ENCODE results near the gene WWTR1. TPM values are rescaled to one million over a fixed set of nuclear protein-coding genes. Genes with fewer than 3 reads are reported as not detected.

Gene WWTR1
- total RNA-seq, 1 experiment from 2014 or later, result 25.5 TPM

DNA sequence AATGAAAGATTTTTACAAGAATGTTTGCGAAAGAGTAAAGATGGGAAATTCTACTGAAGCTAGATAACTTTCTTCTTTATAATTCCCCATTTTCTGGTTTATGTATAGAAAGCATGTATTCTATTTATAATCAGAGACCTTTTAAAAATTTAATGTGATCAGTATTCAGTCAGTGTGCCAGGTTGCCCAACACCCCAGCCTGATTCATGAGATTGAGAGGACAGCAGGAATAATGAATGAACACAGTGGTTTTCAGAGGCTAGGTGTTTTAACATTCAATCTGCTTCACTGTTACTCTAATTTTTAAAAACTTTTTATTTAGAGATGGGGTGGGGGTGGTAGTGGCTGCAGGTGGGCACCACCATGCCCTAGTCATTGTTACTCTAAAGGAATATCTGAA, 4.7 kb downstream of the WWTR1 start (continued):
- no peak for TF ChIP-seq CREB1 (CRISPR knock-in tag; IDR thresholded peaks at IDR 0.05)
- no peak for TF ChIP-seq GRHL2 (CRISPR knock-in tag; IDR thresholded peaks at IDR 0.05; ENCODE audit: insufficient replicate concordance, severe bottlenecking)
- TF ChIP-seq ATF1 (CRISPR knock-in tag; IDR thresholded peaks at IDR 0.05), result no peak
- TF ChIP-seq JUN (CRISPR knock-in tag; IDR thresholded peaks at IDR 0.05), result no peak
- no peak for TF ChIP-seq SP1 (CRISPR knock-in tag; conservative IDR thresholded peaks at IDR 0.05)
- TF ChIP-seq, protein P1, sequence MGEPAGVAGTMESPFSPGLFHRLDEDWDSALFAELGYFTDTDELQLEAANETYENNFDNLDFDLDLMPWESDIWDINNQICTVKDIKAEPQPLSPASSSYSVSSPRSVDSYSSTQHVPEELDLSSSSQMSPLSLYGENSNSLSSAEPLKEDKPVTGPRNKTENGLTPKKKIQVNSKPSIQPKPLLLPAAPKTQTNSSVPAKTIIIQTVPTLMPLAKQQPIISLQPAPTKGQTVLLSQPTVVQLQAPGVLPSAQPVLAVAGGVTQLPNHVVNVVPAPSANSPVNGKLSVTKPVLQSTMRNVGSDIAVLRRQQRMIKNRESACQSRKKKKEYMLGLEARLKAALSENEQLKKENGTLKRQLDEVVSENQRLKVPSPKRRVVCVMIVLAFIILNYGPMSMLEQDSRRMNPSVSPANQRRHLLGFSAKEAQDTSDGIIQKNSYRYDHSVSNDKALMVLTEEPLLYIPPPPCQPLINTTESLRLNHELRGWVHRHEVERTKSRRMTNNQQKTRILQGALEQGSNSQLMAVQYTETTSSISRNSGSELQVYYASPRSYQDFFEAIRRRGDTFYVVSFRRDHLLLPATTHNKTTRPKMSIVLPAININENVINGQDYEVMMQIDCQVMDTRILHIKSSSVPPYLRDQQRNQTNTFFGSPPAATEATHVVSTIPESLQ (CRISPR knock-in tag; IDR thresholded peaks at IDR 0.05), result no peak
- TF ChIP-seq, protein P2, sequence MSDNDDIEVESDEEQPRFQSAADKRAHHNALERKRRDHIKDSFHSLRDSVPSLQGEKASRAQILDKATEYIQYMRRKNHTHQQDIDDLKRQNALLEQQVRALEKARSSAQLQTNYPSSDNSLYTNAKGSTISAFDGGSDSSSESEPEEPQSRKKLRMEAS (CRISPR knock-in tag; IDR thresholded peaks at IDR 0.05), result no peak
- TF ChIP-seq, protein P3, sequence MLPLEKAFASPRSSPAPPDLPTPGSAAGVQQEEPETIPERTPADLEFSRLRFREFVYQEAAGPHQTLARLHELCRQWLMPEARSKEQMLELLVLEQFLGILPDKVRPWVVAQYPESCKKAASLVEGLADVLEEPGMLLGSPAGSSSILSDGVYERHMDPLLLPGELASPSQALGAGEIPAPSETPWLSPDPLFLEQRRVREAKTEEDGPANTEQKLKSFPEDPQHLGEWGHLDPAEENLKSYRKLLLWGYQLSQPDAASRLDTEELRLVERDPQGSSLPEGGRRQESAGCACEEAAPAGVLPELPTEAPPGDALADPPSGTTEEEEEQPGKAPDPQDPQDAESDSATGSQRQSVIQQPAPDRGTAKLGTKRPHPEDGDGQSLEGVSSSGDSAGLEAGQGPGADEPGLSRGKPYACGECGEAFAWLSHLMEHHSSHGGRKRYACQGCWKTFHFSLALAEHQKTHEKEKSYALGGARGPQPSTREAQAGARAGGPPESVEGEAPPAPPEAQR (CRISPR knock-in tag; IDR thresholded peaks at IDR 0.05), result no peak

DNA sequence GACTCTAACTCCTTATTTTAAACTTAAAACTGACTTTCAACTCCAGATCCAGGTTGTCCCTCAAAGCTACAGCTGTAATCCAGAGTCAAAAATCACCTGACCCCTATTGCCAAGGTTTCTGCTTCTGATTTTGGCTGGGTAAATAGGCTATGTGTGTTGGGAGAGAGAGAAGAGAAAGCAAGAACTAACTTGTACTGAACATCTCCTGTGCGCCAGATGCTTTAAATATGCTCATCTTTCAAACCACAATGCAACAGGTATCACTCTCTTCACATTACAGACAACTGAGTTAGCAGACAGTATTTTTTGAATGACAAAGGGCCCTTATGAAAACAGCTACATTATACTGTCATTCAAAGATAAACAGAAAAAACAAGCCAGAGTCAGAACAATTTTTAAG, 7.0 kb downstream of the WWTR1 start:
- Mint-ChIP-seq H3K36me3 (peaks cover 48% of the 10 kb centered on the region), H3K27me3 (ENCODE audit: low read depth) (no peaks in the 10 kb centered on the region), H3K27ac (0 out of 2 replicates have a peak overlapping the region, but pooled peaks have one; percentile 35), H3K4me3 (no peak overlapping the region), H3K4me1 (peaks cover 35% of the 10 kb centered on the region), H3K9me3 (no peaks in the 10 kb centered on the region; the same call in 1 of the 2 replicates)
- DNase-seq (ENCODE audit: low spot score), result no peak
- TF ChIP-seq, protein P4, sequence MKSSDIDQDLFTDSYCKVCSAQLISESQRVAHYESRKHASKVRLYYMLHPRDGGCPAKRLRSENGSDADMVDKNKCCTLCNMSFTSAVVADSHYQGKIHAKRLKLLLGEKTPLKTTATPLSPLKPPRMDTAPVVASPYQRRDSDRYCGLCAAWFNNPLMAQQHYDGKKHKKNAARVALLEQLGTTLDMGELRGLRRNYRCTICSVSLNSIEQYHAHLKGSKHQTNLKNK (CRISPR knock-in tag; IDR thresholded peaks at IDR 0.05), result no peak
- TF ChIP-seq SP1 (CRISPR knock-in tag; conservative IDR thresholded peaks at IDR 0.05) (no peak), NR1H2 (CRISPR knock-in tag; IDR thresholded peaks at IDR 0.05) (no peak), SMAD3 (CRISPR knock-in tag; IDR thresholded peaks at IDR 0.05; ENCODE audit: borderline replicate concordance) (no peak), FOXP1 (CRISPR knock-in tag; IDR thresholded peaks at IDR 0.05; ENCODE audit: borderline replicate concordance) (no peak), FOXK1 (CRISPR knock-in tag; IDR thresholded peaks at IDR 0.05) (no peak), ZNF671 (CRISPR knock-in tag; IDR thresholded peaks at IDR 0.05) (no peak)
- ChIA-PET POLR2A (no interaction called here), CTCF (interaction anchor here (1.1 kb wide), 1 partner anchor 82 kb away, joined by 4 read pairs; no protein-coding TSS in a partner anchor)
- no peak for ATAC-seq

DNA sequence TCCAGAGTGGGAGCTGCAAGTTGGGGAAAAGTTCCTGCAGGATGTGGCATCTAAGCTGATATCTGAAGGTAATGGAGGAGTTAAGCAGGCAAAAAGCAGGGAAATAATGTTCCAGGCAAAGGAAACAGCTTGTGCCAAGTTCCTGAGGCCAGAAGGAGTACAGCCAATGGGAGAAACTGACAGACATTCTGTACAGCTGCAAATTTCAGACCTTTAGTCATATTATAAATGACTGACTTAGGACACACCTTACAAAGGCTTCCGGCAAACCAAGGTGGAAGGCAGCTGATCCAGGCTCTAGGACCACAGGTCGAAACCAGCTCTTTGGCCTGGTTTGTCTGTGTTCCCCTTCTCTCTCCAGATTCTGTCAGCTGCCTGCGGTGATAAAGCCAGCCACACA, 9.3 kb downstream of the WWTR1 start:
- Mint-ChIP-seq H3K27me3 (ENCODE audit: low read depth) (no peaks in the 10 kb centered on the region), H3K4me1 (peaks cover 24% of the 10 kb centered on the region), H3K27ac (no peak overlapping the region), H3K9me3 (no peaks in the 10 kb centered on the region; the same call in 1 of the 2 replicates), H3K4me3 (no peak overlapping the region), H3K36me3 (peaks cover 33% of the 10 kb centered on the region)
- CTCF ChIA-PET, result interaction anchor here (1.2 to 1.9 kb wide), 3 partner anchors 104 to 160 kb away, joined by 3 to 5 read pairs (median 3); partner anchors contain the start of gene COMMD2
- TF ChIP-seq, protein P5, sequence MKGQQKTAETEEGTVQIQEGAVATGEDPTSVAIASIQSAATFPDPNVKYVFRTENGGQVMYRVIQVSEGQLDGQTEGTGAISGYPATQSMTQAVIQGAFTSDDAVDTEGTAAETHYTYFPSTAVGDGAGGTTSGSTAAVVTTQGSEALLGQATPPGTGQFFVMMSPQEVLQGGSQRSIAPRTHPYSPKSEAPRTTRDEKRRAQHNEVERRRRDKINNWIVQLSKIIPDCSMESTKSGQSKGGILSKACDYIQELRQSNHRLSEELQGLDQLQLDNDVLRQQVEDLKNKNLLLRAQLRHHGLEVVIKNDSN (CRISPR knock-in tag; IDR thresholded peaks at IDR 0.05), result no peak
- DNase-seq (ENCODE audit: low spot score) (no peak), ATAC-seq (no peak)
- POLR2A ChIA-PET, result interaction anchor here (1.9 kb wide), 1 partner anchor 10 kb away, joined by 11 read pairs; the partner anchor contains the start of gene WWTR1

DNA sequence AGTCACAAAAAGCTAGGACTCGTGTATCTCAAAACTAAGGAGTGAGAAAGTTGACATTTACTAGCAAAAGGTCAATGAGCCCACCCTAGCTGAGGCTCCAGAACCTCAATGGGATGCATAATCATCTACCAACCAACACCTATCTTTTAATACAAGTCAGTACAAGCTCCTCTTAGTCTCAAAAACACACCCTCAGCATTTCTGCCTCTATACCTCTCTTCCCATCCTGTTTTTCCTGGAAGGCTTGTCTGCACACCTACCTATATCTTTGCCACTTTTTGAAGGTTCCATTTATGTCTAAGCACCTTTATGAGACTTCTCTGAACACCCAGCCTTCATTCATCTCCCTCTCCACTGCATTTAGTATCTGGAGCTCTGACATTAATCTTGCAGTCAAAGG, 10.0 kb downstream of the WWTR1 start:
- ATAC-seq (no peak), DNase-seq (ENCODE audit: low spot score) (no peak)
- CTCF ChIA-PET, result interaction anchor here (0.9 to 1.9 kb wide), 3 partner anchors 79 to 117 kb away, joined by 3 to 5 read pairs (median 4); partner anchors contain the start of gene COMMD2
- POLR2A ChIA-PET, result interaction anchor here (0.8 kb wide), 1 partner anchor 10 kb away, joined by 4 read pairs; the partner anchor contains the start of gene WWTR1
- Mint-ChIP-seq H3K36me3 (peaks cover 31% of the 10 kb centered on the region), H3K27me3 (ENCODE audit: low read depth) (no peaks in the 10 kb centered on the region), H3K4me3 (no peak overlapping the region), H3K27ac (peak overlapping the region; percentile 5; the same call in 1 of the 2 replicates), H3K4me1 (peaks cover 19% of the 10 kb centered on the region), H3K9me3 (no peaks in the 10 kb centered on the region; the same call in 1 of the 2 replicates)
- TF ChIP-seq, protein P6, sequence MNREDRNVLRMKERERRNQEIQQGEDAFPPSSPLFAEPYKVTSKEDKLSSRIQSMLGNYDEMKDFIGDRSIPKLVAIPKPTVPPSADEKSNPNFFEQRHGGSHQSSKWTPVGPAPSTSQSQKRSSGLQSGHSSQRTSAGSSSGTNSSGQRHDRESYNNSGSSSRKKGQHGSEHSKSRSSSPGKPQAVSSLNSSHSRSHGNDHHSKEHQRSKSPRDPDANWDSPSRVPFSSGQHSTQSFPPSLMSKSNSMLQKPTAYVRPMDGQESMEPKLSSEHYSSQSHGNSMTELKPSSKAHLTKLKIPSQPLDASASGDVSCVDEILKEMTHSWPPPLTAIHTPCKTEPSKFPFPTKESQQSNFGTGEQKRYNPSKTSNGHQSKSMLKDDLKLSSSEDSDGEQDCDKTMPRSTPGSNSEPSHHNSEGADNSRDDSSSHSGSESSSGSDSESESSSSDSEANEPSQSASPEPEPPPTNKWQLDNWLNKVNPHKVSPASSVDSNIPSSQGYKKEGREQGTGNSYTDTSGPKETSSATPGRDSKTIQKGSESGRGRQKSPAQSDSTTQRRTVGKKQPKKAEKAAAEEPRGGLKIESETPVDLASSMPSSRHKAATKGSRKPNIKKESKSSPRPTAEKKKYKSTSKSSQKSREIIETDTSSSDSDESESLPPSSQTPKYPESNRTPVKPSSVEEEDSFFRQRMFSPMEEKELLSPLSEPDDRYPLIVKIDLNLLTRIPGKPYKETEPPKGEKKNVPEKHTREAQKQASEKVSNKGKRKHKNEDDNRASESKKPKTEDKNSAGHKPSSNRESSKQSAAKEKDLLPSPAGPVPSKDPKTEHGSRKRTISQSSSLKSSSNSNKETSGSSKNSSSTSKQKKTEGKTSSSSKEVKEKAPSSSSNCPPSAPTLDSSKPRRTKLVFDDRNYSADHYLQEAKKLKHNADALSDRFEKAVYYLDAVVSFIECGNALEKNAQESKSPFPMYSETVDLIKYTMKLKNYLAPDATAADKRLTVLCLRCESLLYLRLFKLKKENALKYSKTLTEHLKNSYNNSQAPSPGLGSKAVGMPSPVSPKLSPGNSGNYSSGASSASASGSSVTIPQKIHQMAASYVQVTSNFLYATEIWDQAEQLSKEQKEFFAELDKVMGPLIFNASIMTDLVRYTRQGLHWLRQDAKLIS (CRISPR knock-in tag; IDR thresholded peaks at IDR 0.05; ENCODE audit: borderline replicate concordance), result no peak
- TF ChIP-seq, protein P7, sequence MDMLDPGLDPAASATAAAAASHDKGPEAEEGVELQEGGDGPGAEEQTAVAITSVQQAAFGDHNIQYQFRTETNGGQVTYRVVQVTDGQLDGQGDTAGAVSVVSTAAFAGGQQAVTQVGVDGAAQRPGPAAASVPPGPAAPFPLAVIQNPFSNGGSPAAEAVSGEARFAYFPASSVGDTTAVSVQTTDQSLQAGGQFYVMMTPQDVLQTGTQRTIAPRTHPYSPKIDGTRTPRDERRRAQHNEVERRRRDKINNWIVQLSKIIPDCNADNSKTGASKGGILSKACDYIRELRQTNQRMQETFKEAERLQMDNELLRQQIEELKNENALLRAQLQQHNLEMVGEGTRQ (CRISPR knock-in tag; IDR thresholded peaks at IDR 0.05), result no peak
- TF ChIP-seq CREM (CRISPR knock-in tag; IDR thresholded peaks at IDR 0.05) (no peak), NFYB (CRISPR knock-in tag; conservative IDR thresholded peaks at IDR 0.05; ENCODE audit: low read depth) (no peak)
- TF ChIP-seq, protein P8, sequence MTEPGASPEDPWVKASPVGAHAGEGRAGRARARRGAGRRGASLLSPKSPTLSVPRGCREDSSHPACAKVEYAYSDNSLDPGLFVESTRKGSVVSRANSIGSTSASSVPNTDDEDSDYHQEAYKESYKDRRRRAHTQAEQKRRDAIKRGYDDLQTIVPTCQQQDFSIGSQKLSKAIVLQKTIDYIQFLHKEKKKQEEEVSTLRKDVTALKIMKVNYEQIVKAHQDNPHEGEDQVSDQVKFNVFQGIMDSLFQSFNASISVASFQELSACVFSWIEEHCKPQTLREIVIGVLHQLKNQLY (CRISPR knock-in tag; IDR thresholded peaks at IDR 0.05), result no peak

Data from WTC11 (cell line).